T-helper 2 cell treated with Interferon-gamma antibody and Interleukin-4, amounts not matched to agents 100 ng/mL and 5 ng/mL, for 36 hours (primary cell): ENCODE measurements around the gene PRDX1. TPM values are rescaled to one million over a fixed set of nuclear protein-coding genes. Genes with fewer than 3 reads are reported as not detected.
"Not testable (repeated sequence)": the region's sequence is repeated elsewhere in the genome, so short reads cannot be mapped to it uniquely, and the experiment has no call there.

ENCODE experiments used
- intact Hi-C: fragments of 100-400 bp; cut with micrococcal nuclease; formaldehyde crosslinking; loops from one replicate; pipeline ENCODE4 v1.15.1; 2023
- total RNA-seq: library from RNA; stranded (reverse); gene quantifications from 2 replicates; pipeline ENCODE4 v1.2.3, GENCODE V29; 2022

Gene PRDX1
- total RNA-seq, 1 donor from 2014 or later, result 437 TPM

GRCh38 chr1:45507195-45507594, 14.5 kb downstream of the PRDX1 start:
- intact Hi-C loops, result no loop called here

GRCh38 chr1:45503462-45504360, 18.0 kb downstream of the PRDX1 start:
- intact Hi-C loops, result no loop called here

GRCh38 chr1:45501505-45501859, 20.2 kb downstream of the PRDX1 start:
- intact Hi-C loops, result no loop called here

GRCh38 chr1:45499415-45499769, 22.3 kb downstream of the PRDX1 start:
- intact Hi-C loops, result loop anchor here (10.0 kb wide), 1 partner anchor 765 kb away; the partner anchor contains the start of genes KIF2C and RNU5D-1

- intact Hi-C loops, result loop anchor here (10.0 kb wide), 1 partner anchor 763 kb away; the partner anchor contains the start of genes KIF2C and RNU5D-1
Observed at GRCh38 chr1:45498279-45498678, 23.4 kb downstream of the PRDX1 start.

- intact Hi-C loops, result loop anchor here (1.0 to 10.0 kb wide), 3 partner anchors 133 to 758 kb away; partner anchors contain the start of genes KIF2C, PLK3 and RNU5D-1
Observed at GRCh38 chr1:45493116-45493697, 28.5 kb downstream of the PRDX1 start.

GRCh38 chr1:45492691-45493090, 29.0 kb downstream of the PRDX1 start:
- intact Hi-C loops, result loop anchor here (1.0 to 10.0 kb wide), 3 partner anchors 132 to 758 kb away; partner anchors contain the start of genes KIF2C, PLK3 and RNU5D-1

- intact Hi-C loops, result loop anchor here (1.0 to 10.0 kb wide), 9 partner anchors 9 to 757 kb away; partner anchors contain the start of genes CCDC163, EIF2B3, GPBP1L1 and KIF2C
Observed at GRCh38 chr1:45491487-45492260, 30.0 kb downstream of the PRDX1 start.

GRCh38 chr1:45490626-45491486, 30.8 kb downstream of the PRDX1 start, which contains the start of gene TESK2:
TSS of gene TESK2 (minus strand) at chr1:45491163. CDS start at chr1:45457785, 33,378 bp downstream.
- intact Hi-C loops, result loop anchor here (1.0 to 10.0 kb wide), 9 partner anchors 9 to 756 kb away; partner anchors contain the start of genes CCDC163, EIF2B3, GPBP1L1 and KIF2C

GRCh38 chr1:45490121-45490625, 31.5 kb downstream of the PRDX1 start:
- intact Hi-C loops, result loop anchor here (2.0 to 10.0 kb wide), 3 partner anchors 197 to 755 kb away; partner anchors contain the start of genes GPBP1L1, KIF2C, PLK3 and RNU5D-1

- intact Hi-C loops, result not testable (repeated sequence)
Observed at GRCh38 chr1:45489379-45489778, 32.3 kb downstream of the PRDX1 start.

- intact Hi-C loops, result no loop called here
Observed at GRCh38 chr1:45488666-45489377, 32.9 kb downstream of the PRDX1 start.

GRCh38 chr1:45485949-45486348, 35.7 kb downstream of the PRDX1 start:
- intact Hi-C loops, result no loop called here

- intact Hi-C loops, result no loop called here
Observed at GRCh38 chr1:45479039-45479748, 42.5 kb downstream of the PRDX1 start.

GRCh38 chr1:45478121-45478814, 43.4 kb downstream of the PRDX1 start:
- intact Hi-C loops, result no loop called here

- intact Hi-C loops, result no loop called here
Observed at GRCh38 chr1:45477646-45478045, 44.0 kb downstream of the PRDX1 start.

GRCh38 chr1:45474194-45474593, 47.5 kb downstream of the PRDX1 start:
- intact Hi-C loops, result not testable (repeated sequence)

GRCh38 chr1:45473302-45473701, 48.4 kb downstream of the PRDX1 start:
- intact Hi-C loops, result no loop called here
